H1 (cell line): ENCODE measurements around the gene RBM4. TPM values are rescaled to one million over a fixed set of nuclear protein-coding genes. Genes with fewer than 3 reads are reported as not detected.

Source experiments
- BRCA1 ChIP-seq: IDR thresholded peaks from 2 replicates; pipeline ENCODE4 v1.6.1; 2012; ENCODE audit warnings: low read depth, low read length, improper control_type of control experiment
- CBX5 ChIP-seq: fragments of 300-800, 300-1000 bp; sonication (generic); IDR thresholded peaks from 2 replicates; pipeline ENCODE4 v1.7.1; 2016; ENCODE audit warnings: antibody characterized with exemption, low read length, low read depth
- NRF1 ChIP-seq: IDR thresholded peaks from 2 replicates; pipeline ENCODE4 v1.6.1; 2011; ENCODE audit warnings: mild to moderate bottlenecking, low read depth, low read length, improper control_type of control experiment
- POLR2A ChIP-seq, 2 experiments: IDR thresholded peaks; 1 replicate in 1 of 2; 2 replicates in 1 of 2; pipeline ENCODE4 v1.6.1; 2011; ENCODE audit warnings: low read depth in 2 of 2, low read length in 2 of 2, mild to moderate bottlenecking in 2 of 2; ENCODE audit errors: control extremely low read depth in 1 of 2
- SIX5 ChIP-seq: IDR thresholded peaks from 2 replicates; pipeline ENCODE4 v1.6.1; 2011; ENCODE audit warnings: mild to moderate bottlenecking, low read depth, low read length
- TAF1 ChIP-seq: IDR thresholded peaks from 2 replicates; pipeline ENCODE4 v1.6.1; 2011; ENCODE audit warnings: mild to moderate bottlenecking, low read depth, low read length
- TAF7 ChIP-seq: optimal IDR thresholded peaks from 2 replicates; pipeline ENCODE3; 2011; ENCODE audit warnings: low read depth, mild to moderate bottlenecking, inconsistent platforms, low read length, moderate library complexity, borderline replicate concordance
- polyA plus RNA-seq, 7 experiments: library from polyadenylated mRNA; depleted of rRNA in 3 of 7; stranded (reverse) in 5 of 7; unstranded in 2 of 7; fragments of >200 nt in 5 of 7; fragments of 200-250 nt in 2 of 7; gene quantifications; 1 replicate in 5 of 7; 2 replicates in 1 of 7; 4 replicates in 1 of 7; pipeline versions ENCODE4 v1.2.1 to v1.2.3, GENCODE V29; 2011 to 2013; ENCODE audit warnings: missing spikeins in 2 of 7, mixed read lengths in 2 of 7
- total RNA-seq: library from RNA; stranded (reverse); fragmentation: NEBNext Ultra II Directional; extraction: Animal tissue kit (Norgen Biotek cat#: 25700); gene quantifications from 2 replicates; pipeline ENCODE4 v1.2.1, GENCODE V29; 2021

Gene RBM4
- total and polyA plus RNA-seq, 2 of the 8 experiments (the other 6 are each of a cell fraction or from before 2014, with no cell fraction given) = 192 to 330 TPM

DNA sequence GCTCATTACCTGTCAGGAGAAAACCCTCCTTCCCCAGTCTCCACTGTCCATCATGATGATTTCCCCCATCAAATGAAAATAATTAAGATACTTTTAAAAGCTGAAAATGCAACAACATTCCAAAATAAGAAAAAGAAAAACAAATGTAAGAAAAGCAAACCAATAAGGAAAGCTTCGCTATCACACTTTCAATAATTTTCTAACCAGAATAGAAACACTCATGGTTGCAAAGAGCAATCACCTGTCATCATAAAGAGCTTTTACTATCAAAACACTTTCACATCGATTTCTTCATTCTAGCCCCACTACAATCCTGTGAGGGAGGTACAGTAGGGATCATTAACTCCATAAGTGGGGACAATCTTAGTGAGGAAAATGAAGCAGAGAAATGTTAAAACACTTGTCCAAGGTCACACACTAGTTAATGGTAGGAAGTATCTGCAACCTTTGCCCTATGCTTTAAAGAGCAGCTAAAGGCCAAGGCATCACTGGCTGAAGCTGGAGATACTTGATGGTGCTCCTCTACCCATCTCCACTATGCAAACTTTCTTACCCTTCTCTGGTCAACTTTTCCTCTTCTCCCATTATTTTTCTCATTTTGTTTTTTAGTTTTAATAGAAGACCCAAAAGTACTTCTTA, 36.6 kb downstream of the RBM4 start (continued):
- TF ChIP-seq TAF7 = no peak
- no peak for TF ChIP-seq NRF1
- TF ChIP-seq POLR2A (IDR thresholded peaks at IDR 0.05; ENCODE audit: control extremely low read depth in 1 of 2, low read depth in 2 of 2, low read length in 2 of 2) = no peak
- TF ChIP-seq BRCA1 = no peak
- no peak for TF ChIP-seq TAF1
- TF ChIP-seq CBX5 = no peak
- no peak for TF ChIP-seq SIX5
